Measurements from ENCODE around the gene OGFOD3. TPM values are rescaled to one million over a fixed set of nuclear protein-coding genes. Genes with fewer than 3 reads are reported as not detected.
A peak's percentile ranks its signal among the peaks of the same experiment; 100 is the strongest.

The OGFOD3 gene
- total RNA-seq, 4 donors from 2014 or later, result 15.0 to 44.4 (median 24.8) TPM

- Histone ChIP-seq H3K4me1 (no peaks in the 10 kb centered on the region), H3K36me3 (no peaks in the 10 kb centered on the region)
- TF ChIP-seq POLR2A (IDR thresholded peaks at IDR 0.05) (no peak), CTCF (IDR thresholded peaks at IDR 0.05) (no peak)
Measured at GRCh38 chr17:82433560-82434215, 15.3 kb upstream of the OGFOD3 start.

GRCh38 chr17:82432017-82432416, 13.6 kb upstream of the OGFOD3 start:
- TF ChIP-seq CTCF (IDR thresholded peaks at IDR 0.05) (no peak), POLR2A (IDR thresholded peaks at IDR 0.05) (no peak)
- H3K36me3 ChIP-seq, result no peaks in the 10 kb centered on the region
- no peaks in the 10 kb centered on the region for H3K4me1 ChIP-seq
- intact Hi-C loops (cut with DNase I; ENCODE audit: low total_unique reads), result no loop called here
- DNase-seq, result no peak
- H3K27ac ChIP-seq, result no peak overlapping the region
- no peak overlapping the region for H3K4me3 ChIP-seq
- H3K9me3 ChIP-seq, result no peaks in the 10 kb centered on the region
- H3K27me3 ChIP-seq, result no peaks in the 10 kb centered on the region

More at GRCh38 chr17:82433560-82434215, 15.3 kb upstream of the OGFOD3 start:
- intact Hi-C loops (cut with DNase I; ENCODE audit: low total_unique reads), result no loop called here
- Histone ChIP-seq H3K27ac (no peak overlapping the region), H3K27me3 (no peaks in the 10 kb centered on the region), H3K4me3 (no peak overlapping the region), H3K9me3 (no peaks in the 10 kb centered on the region)
- DNase-seq, result no peak

- Histone ChIP-seq H3K36me3 (no peaks in the 10 kb centered on the region), H3K27me3 (no peaks in the 10 kb centered on the region), H3K4me1 (no peaks in the 10 kb centered on the region), H3K9me3 (no peaks in the 10 kb centered on the region), H3K27ac (no peak overlapping the region), H3K4me3 (no peak overlapping the region)
- TF ChIP-seq POLR2A (IDR thresholded peaks at IDR 0.05), result no peak
- no peak for TF ChIP-seq CTCF (IDR thresholded peaks at IDR 0.05)
- no peak for DNase-seq
- intact Hi-C loops (cut with DNase I; ENCODE audit: low total_unique reads), result no loop called here
Measured at GRCh38 chr17:82429824-82430223, 11.4 kb upstream of the OGFOD3 start.

GRCh38 chr17:82428546-82428945, 10.2 kb upstream of the OGFOD3 start:
- H3K27me3 ChIP-seq, result no peaks in the 10 kb centered on the region
- no peak overlapping the region for H3K4me3 ChIP-seq
- H3K36me3 ChIP-seq, result no peaks in the 10 kb centered on the region
- intact Hi-C loops (cut with DNase I; ENCODE audit: low total_unique reads), result no loop called here
- no peak for DNase-seq
- H3K4me1 ChIP-seq, result no peaks in the 10 kb centered on the region
- H3K27ac ChIP-seq, result no peak overlapping the region
- no peak for TF ChIP-seq CTCF (IDR thresholded peaks at IDR 0.05)
- no peak for TF ChIP-seq POLR2A (IDR thresholded peaks at IDR 0.05)
- H3K9me3 ChIP-seq, result no peaks in the 10 kb centered on the region

GRCh38 chr17:82424863-82425159, 6.4 kb upstream of the OGFOD3 start:
- H3K27ac ChIP-seq, result peak overlapping the region; percentile 66 to 68

More at GRCh38 chr17:82424863-82425159, 6.4 kb upstream of the OGFOD3 start:
- no peak overlapping the region for H3K4me3 ChIP-seq
- H3K9me3 ChIP-seq, result no peaks in the 10 kb centered on the region
- no peaks in the 10 kb centered on the region for H3K27me3 ChIP-seq
- H3K4me1 ChIP-seq, result no peaks in the 10 kb centered on the region
- intact Hi-C loops (cut with DNase I; ENCODE audit: low total_unique reads), result no loop called here
- DNase-seq, result no peak
- peak in 1 of 4 experiments; percentile 1 for TF ChIP-seq CTCF (IDR thresholded peaks at IDR 0.05)
- TF ChIP-seq POLR2A (IDR thresholded peaks at IDR 0.05), result no peak
- no peaks in the 10 kb centered on the region for H3K36me3 ChIP-seq
